ENCODE measurements around the gene DNASE1L2. TPM values are rescaled to one million over a fixed set of nuclear protein-coding genes. Genes with fewer than 3 reads are reported as not detected.

DNASE1L2 gene
- total and polyA plus RNA-seq, 10 of the 15 experiments (the other 5 are each of a cell fraction or from before 2014, with no cell fraction given) = 0.06 to 1.5 (median 0.29) TPM

DNA sequence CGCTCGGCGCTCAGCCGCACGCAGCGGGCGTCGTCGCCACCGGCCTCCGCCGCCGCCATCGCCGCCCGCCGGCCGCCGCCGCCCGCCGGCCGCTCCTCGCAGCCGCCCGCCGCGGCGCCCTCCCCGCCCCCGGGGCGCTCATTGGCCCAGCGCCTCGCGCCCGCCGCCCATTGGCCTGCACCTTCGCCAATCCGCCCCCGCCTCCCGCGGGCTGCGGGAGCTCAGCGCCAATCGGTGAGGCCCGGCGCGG, 21.6 kb upstream of the DNASE1L2 start, which contains the start of gene PGP (continued):
- TF ChIP-seq, protein P1, sequence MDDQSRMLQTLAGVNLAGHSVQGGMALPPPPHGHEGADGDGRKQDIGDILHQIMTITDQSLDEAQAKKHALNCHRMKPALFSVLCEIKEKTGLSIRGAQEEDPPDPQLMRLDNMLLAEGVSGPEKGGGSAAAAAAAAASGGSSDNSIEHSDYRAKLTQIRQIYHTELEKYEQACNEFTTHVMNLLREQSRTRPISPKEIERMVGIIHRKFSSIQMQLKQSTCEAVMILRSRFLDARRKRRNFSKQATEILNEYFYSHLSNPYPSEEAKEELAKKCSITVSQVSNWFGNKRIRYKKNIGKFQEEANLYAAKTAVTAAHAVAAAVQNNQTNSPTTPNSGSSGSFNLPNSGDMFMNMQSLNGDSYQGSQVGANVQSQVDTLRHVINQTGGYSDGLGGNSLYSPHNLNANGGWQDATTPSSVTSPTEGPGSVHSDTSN (IDR thresholded peaks at IDR 0.05; ENCODE audit: insufficient replicate concordance, low read depth, low read length) = peak; percentile 92
- TF ChIP-seq, protein P2, sequence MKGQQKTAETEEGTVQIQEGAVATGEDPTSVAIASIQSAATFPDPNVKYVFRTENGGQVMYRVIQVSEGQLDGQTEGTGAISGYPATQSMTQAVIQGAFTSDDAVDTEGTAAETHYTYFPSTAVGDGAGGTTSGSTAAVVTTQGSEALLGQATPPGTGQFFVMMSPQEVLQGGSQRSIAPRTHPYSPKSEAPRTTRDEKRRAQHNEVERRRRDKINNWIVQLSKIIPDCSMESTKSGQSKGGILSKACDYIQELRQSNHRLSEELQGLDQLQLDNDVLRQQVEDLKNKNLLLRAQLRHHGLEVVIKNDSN (IDR thresholded peaks at IDR 0.05; ENCODE audit: borderline replicate concordance, extremely low read length, insufficient read depth, low read depth, low read length) = no peak
- TF ChIP-seq SP1 (IDR thresholded peaks at IDR 0.05; ENCODE audit: low read depth, low read length) = peak; percentile 100
- TF ChIP-seq PRDM15 (CRISPR knock-in tag; IDR thresholded peaks at IDR 0.05) = peak; percentile 74; the same call in 1 of the 2 replicates
- no peak for TF ChIP-seq RFX5 (IDR thresholded peaks at IDR 0.05; ENCODE audit: low read depth, low read length)
- TF ChIP-seq HDAC2 (IDR thresholded peaks at IDR 0.05) = no peak
- no peak for TF ChIP-seq SREBF1 (IDR thresholded peaks at IDR 0.05; ENCODE audit: low read length)
- no peak for TF ChIP-seq PML (IDR thresholded peaks at IDR 0.05; ENCODE audit: low read length)
- TF ChIP-seq ZBTB11 (CRISPR knock-in tag; IDR thresholded peaks at IDR 0.05) = no peak
- TF ChIP-seq ATF3 (IDR thresholded peaks at IDR 0.05; ENCODE audit: borderline replicate concordance, extremely low read depth, low read depth, low read length) = peak; percentile 78; the same call in 1 of the 2 replicates
- TF ChIP-seq ZBTB40 (IDR thresholded peaks at IDR 0.05; ENCODE audit: borderline replicate concordance) = no peak
- no peak for TF ChIP-seq SUZ12 (IDR thresholded peaks at IDR 0.05; ENCODE audit: unreplicated experiment)
- TF ChIP-seq TARDBP (IDR thresholded peaks at IDR 0.05; ENCODE audit: borderline replicate concordance) = peak; percentile 95
- no peak for TF ChIP-seq POLR2A (IDR thresholded peaks at IDR 0.05; ENCODE audit: low read depth, low read length)
- TF ChIP-seq RBBP5 (conservative IDR thresholded peaks at IDR 0.05) = no peak
- no peak for TF ChIP-seq NBN (IDR thresholded peaks at IDR 0.05)
- TF ChIP-seq RAD21 (IDR thresholded peaks at IDR 0.05; ENCODE audit: insufficient read depth, low read depth, low read length) = no peak
- no peak for TF ChIP-seq RELA (IDR thresholded peaks at IDR 0.05; ENCODE audit: borderline replicate concordance, partially characterized antibody)

Measured in GM12878 (cell line).